ENCODE measurements around the gene CCNT2. TPM values are rescaled to one million over a fixed set of nuclear protein-coding genes. Genes with fewer than 3 reads are reported as not detected.

CCNT2 gene
- total RNA-seq, 1 experiment from 2014 or later = 32.6 TPM

GRCh38 chr2:134934641-134935040, 16.0 kb downstream of the CCNT2 start:
- no peak overlapping the region for H3K27ac ChIP-seq (ENCODE audit: low read depth, low read length)
- H3K27me3 ChIP-seq (ENCODE audit: insufficient read depth, low read length) = no peaks in the 10 kb centered on the region
- H3K9ac ChIP-seq (ENCODE audit: low read length) = no peak overlapping the region
- CTCF ChIA-PET = no interaction called here
- POLR2A ChIA-PET = no interaction called here
- TF ChIP-seq ZNF274 (IDR thresholded peaks at IDR 0.05; ENCODE audit: low read depth, low read length) (no peak), MAX (IDR thresholded peaks at IDR 0.05) (no peak), REST (IDR thresholded peaks at IDR 0.05; ENCODE audit: low read depth) (no peak), ATF3 (IDR thresholded peaks at IDR 0.05) (no peak), CTCF (IDR thresholded peaks at IDR 0.05 in 2 of 3, conservative IDR thresholded peaks at IDR 0.05 in 1 of 3; ENCODE audit: borderline replicate concordance in 1 of 3, insufficient read depth in 1 of 3, low read depth in 2 of 3, low read length in 2 of 3) (no peak), CBX3 (IDR thresholded peaks at IDR 0.05; ENCODE audit: low read depth) (no peak), RAD21 (IDR thresholded peaks at IDR 0.05; ENCODE audit: low read depth) (no peak), EGR1 (IDR thresholded peaks at IDR 0.05; ENCODE audit: low read depth) (no peak), SP1 (IDR thresholded peaks at IDR 0.05; ENCODE audit: low read depth) (no peak), ELF1 (IDR thresholded peaks at IDR 0.05; ENCODE audit: borderline replicate concordance, low read depth) (no peak), EZH2phosphoT487 (IDR thresholded peaks at IDR 0.05; ENCODE audit: borderline replicate concordance) (no peak), YY1 (IDR thresholded peaks at IDR 0.05; ENCODE audit: extremely low read depth, insufficient replicate concordance, low read depth, low read length) (no peak), FOSL1 (IDR thresholded peaks at IDR 0.05; ENCODE audit: low read depth) (no peak), EZH2 (IDR thresholded peaks at IDR 0.05) (no peak), POLR2A (IDR thresholded peaks at IDR 0.05; ENCODE audit: borderline replicate concordance, extremely low read depth, insufficient read depth, insufficient read length) (no peak), POLR2AphosphoS5 (IDR thresholded peaks at IDR 0.05; ENCODE audit: low read depth, low read length) (no peak)
- H3K79me2 ChIP-seq (ENCODE audit: insufficient read depth, low read length) = peaks cover 98% of the 10 kb centered on the region
- H3K4me1 ChIP-seq (ENCODE audit: control insufficient read depth in 1 of 2, insufficient read depth in 2 of 2, low read length in 2 of 2) = no peaks in the 10 kb centered on the region
- RAD21 ChIA-PET (ENCODE audit: low non-redundant PET in 1 of 2, low total read pairs in 2 of 2, uncharacterized antibody in 2 of 2, unreplicated experiment in 2 of 2) = no interaction called here
- H3K9me3 ChIP-seq (ENCODE audit: control insufficient read depth in 1 of 2, insufficient read depth in 1 of 2, low read depth in 1 of 2, low read length in 2 of 2) = no peaks in the 10 kb centered on the region
- H2AFZ ChIP-seq (ENCODE audit: low read depth, low read length, poor library complexity, severe bottlenecking) = no peak overlapping the region
- peaks cover 47% of the 10 kb centered on the region for H4K20me1 ChIP-seq (ENCODE audit: insufficient read depth)
- H3K4me2 ChIP-seq (ENCODE audit: low read length) = no peak overlapping the region
- no peaks in the 10 kb centered on the region for H3K9me2 ChIP-seq (ENCODE audit: insufficient read depth)
- ATAC-seq = no peak
- BruUV-seq (replicated peaks) = no TSS peak
- DNase-seq (ENCODE audit: low read depth, low spot score) = no peak
- intact Hi-C loops (cut with micrococcal nuclease) = no loop called here
- no peak overlapping the region for H3K4me3 ChIP-seq (replicated peaks in 1 of 2; ENCODE audit: low read depth in 1 of 2, low read length in 2 of 2)
- H3K36me3 ChIP-seq (ENCODE audit: control insufficient read depth in 1 of 2, insufficient read depth in 2 of 2, low read length in 2 of 2) = peaks cover 2 to 26% of the 10 kb centered on the region in 2 experiments; a peak in 2 of 4 replicates
